BE2C (cell line): ENCODE measurements around the gene PRRG2.

ENCODE experiments used
- DNase-seq: peaks from one replicate; pipeline ENCODE4 v3.0.0-alpha.2; 2020
- H3K27me3 ChIP-seq: fragments of 250-450 bp; sonication (Bioruptor Pico); 2 replicates; pipeline ENCODE4 v1.5.1; 2020; ENCODE audit warnings: mild to moderate bottlenecking
- H3K36me3 ChIP-seq: fragments of 250-450 bp; sonication (Bioruptor Pico); 2 replicates; pipeline ENCODE4 v1.5.1; 2020; ENCODE audit warnings: mild to moderate bottlenecking
- H3K4me1 ChIP-seq: fragments of 250-450 bp; sonication (Bioruptor Pico); 2 replicates; pipeline ENCODE4 v1.5.1; 2020
- H3K4me3 ChIP-seq: 2 replicates; pipeline ENCODE4 v1.5.1; 2011; ENCODE audit warnings: low read depth, low read length
- H3K9me3 ChIP-seq: fragments of 250-450 bp; sonication (Bioruptor Pico); 2 replicates; pipeline ENCODE4 v1.5.1; 2020
- TF ChIP-seq, protein P1 (sequence below): IDR thresholded peaks from 2 replicates; pipeline ENCODE4 v1.5.1; 2012; ENCODE audit warnings: mild to moderate bottlenecking, low read depth, low read length

PRRG2 gene

GRCh38 chr19:49588365-49589122, 7.4 kb downstream of the PRRG2 start:
- H3K36me3 ChIP-seq: peaks cover under 1% of the 10 kb centered on the region; the same call in 1 of the 2 replicates
- DNase-seq: no peak
- TF ChIP-seq, protein P1, sequence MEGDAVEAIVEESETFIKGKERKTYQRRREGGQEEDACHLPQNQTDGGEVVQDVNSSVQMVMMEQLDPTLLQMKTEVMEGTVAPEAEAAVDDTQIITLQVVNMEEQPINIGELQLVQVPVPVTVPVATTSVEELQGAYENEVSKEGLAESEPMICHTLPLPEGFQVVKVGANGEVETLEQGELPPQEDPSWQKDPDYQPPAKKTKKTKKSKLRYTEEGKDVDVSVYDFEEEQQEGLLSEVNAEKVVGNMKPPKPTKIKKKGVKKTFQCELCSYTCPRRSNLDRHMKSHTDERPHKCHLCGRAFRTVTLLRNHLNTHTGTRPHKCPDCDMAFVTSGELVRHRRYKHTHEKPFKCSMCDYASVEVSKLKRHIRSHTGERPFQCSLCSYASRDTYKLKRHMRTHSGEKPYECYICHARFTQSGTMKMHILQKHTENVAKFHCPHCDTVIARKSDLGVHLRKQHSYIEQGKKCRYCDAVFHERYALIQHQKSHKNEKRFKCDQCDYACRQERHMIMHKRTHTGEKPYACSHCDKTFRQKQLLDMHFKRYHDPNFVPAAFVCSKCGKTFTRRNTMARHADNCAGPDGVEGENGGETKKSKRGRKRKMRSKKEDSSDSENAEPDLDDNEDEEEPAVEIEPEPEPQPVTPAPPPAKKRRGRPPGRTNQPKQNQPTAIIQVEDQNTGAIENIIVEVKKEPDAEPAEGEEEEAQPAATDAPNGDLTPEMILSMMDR: no peak
- no peaks in the 10 kb centered on the region for H3K27me3 ChIP-seq
- no peaks in the 10 kb centered on the region for H3K9me3 ChIP-seq
- H3K4me3 ChIP-seq: no peak overlapping the region
- peaks cover 5% of the 10 kb centered on the region; the same call in 1 of the 2 replicates for H3K4me1 ChIP-seq

- TF ChIP-seq, protein P1: no peak
- Histone ChIP-seq H3K36me3 (peaks cover 10% of the 10 kb centered on the region), H3K9me3 (no peaks in the 10 kb centered on the region), H3K4me3 (no peak overlapping the region), H3K4me1 (peaks cover 5% of the 10 kb centered on the region; the same call in 1 of the 2 replicates), H3K27me3 (no peaks in the 10 kb centered on the region)
- no peak for DNase-seq
Observed at GRCh38 chr19:49589502-49589905, 8.4 kb downstream of the PRRG2 start.

DNA sequence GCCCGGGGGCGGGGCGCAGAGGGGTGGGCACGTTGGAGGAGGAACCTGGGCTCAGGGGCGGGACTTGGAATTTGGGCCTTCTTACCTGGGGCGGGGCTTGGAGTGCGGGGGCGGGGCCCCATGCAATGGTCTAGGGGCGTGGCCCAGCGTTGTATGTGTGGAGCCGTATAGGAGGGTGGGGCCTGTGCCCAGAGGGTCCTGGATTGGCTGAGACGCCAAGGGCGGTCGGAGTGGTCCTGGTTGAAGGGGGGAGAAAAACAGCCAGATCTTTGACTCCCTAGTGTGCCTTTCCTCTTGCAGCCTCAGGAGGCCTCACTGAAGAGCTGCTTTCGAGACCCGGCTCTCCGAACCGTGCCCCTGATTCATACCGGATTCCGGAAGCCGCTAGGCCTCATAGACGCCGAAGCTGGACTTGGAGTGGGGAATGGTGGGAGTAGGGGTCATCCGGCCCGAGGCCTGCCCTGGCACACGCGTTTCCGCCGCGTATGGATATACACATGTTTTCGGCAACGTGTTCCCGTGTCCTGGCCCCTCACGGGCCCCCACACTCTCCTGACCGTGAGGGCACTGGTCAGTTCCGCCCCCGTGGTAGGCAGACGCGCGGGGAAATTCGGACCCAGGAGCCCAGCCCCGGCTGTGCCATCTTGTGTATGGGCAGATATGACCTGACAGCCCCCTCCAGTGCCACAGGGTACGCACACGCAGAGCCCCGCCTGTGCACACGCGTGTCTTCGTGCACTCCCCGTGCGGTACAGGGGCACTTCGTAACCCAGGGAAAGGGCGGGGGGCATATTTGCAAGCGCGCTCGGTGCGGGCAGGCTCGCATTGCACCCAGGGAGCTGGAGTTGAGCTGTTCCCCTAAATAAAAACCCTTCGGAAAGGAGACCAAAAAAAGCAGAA, 9.2 kb downstream of the PRRG2 start:
- Histone ChIP-seq H3K9me3 (no peaks in the 10 kb centered on the region), H3K4me3 (peak overlapping the region; percentile 86), H3K4me1 (peaks cover 1% of the 10 kb centered on the region; the same call in 1 of the 2 replicates), H3K27me3 (no peaks in the 10 kb centered on the region), H3K36me3 (peaks cover 14% of the 10 kb centered on the region)
- TF ChIP-seq, protein P1: peak; percentile 17; the same call in 1 of the 2 replicates
- peak; percentile 98 for DNase-seq

DNA sequence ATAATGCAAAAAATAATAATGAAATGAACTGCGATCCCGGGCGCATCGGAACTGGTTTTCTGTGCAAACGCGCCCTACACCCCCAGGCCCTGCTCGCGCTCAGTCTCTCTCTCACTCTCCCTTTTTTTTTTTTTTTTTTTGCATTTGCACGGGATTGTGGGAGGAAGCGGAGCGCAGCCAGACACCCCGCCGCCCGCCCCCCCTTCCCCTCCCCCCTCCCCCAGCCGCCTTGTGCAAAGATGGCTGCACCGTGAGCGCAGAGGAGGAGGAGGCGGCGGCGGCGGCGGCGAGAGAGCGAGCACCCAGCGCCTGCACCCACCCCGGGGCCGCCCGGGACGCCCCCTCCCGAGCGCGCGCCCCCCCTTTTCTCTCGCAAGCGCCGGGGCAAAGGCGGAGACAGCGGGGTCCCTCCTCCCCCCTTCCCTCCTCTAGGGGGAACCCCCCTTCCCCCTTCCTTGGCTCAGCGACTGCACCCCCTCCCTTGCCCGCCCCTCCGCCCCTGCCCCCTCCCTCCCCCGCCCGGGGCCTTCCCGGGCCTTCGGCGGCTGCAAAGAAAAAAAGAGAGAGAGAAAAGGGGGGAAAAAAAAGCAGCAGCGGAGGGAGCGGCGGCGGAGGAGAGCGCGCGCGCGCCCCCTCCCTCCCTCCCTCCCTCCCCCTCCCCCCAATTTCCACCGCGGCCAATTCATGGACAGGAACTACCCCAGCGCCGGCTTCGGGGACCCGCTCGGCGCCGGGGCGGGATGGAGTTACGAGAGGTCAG, 10.0 kb downstream of the PRRG2 start, which contains the start of gene PRR12:
Gene PRR12, plus strand, starts transcription at position 212 of the 760 bp plus-strand sequence. Its CDS starts 473 bp downstream, at position 685.
- no peaks in the 10 kb centered on the region for H3K4me1 ChIP-seq
- TF ChIP-seq, protein P1: no peak
- peak; percentile 72 for DNase-seq
- no peaks in the 10 kb centered on the region for H3K27me3 ChIP-seq
- H3K4me3 ChIP-seq: peak within 1 kb of the TSS; percentile 92
- peaks cover 21% of the 10 kb centered on the region for H3K36me3 ChIP-seq
- H3K9me3 ChIP-seq: no peaks in the 10 kb centered on the region

DNA sequence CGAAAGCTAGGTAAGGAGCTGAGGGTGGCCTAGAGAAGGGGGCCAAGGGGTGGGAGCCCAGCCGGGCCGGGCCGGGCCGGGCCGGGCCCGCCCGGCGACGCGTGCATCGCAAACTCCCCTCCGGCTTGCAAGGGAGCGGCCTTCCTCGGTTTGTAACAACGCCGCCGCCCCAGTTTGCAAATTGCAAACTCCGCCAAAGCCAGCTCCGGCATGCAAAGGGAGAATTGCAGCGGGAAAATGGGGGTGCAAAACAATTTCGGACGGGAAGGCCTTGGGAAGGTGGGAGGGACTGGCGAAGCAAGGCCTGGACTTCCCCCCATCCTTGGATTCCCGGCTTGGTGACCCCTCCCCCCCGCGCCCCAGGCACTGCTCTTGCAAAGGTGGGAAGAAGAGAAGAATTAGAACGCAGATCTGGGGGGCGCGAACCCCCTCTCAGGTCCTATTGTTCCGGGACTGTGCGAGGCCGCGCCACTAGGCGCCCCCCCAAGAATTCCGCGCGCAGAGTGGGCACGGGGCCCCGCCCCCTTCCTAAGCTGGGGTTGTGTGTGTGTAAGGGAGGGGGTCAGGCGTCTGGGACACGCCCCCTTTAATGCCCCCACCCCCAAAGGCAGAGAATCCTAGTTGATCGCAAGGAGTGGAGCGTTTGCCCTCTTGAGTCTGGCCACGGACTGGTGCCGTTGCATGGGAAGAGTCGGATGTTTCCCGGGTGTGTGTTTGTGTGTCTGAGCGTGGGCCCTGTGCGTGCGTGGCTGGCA, 10.8 kb downstream of the PRRG2 start:
- TF ChIP-seq, protein P1: no peak
- H3K4me3 ChIP-seq: peak overlapping the region; percentile 92
- no peaks in the 10 kb centered on the region for H3K27me3 ChIP-seq
- no peaks in the 10 kb centered on the region for H3K4me1 ChIP-seq
- peaks cover 27% of the 10 kb centered on the region for H3K36me3 ChIP-seq
- peak; percentile 53 for DNase-seq
- no peaks in the 10 kb centered on the region for H3K9me3 ChIP-seq
